Neural progenitor cell (in vitro differentiated cells): ENCODE measurements around the gene TENT4A.

ENCODE experiments used
- EZH2 ChIP-seq: fragments of 200-600 bp; sonication (generic); IDR thresholded peaks from 2 replicates; pipeline ENCODE4 v1.6.1; 2017; ENCODE audit warnings: antibody characterized with exemption, mild to moderate bottlenecking, moderate library complexity
- TF ChIP-seq, protein P1 (sequence below): fragments of 200-600 bp; sonication (generic); IDR thresholded peaks from 2 replicates; pipeline ENCODE4 v1.5.1; 2017; ENCODE audit warnings: antibody characterized with exemption, mild to moderate bottlenecking

DNA sequence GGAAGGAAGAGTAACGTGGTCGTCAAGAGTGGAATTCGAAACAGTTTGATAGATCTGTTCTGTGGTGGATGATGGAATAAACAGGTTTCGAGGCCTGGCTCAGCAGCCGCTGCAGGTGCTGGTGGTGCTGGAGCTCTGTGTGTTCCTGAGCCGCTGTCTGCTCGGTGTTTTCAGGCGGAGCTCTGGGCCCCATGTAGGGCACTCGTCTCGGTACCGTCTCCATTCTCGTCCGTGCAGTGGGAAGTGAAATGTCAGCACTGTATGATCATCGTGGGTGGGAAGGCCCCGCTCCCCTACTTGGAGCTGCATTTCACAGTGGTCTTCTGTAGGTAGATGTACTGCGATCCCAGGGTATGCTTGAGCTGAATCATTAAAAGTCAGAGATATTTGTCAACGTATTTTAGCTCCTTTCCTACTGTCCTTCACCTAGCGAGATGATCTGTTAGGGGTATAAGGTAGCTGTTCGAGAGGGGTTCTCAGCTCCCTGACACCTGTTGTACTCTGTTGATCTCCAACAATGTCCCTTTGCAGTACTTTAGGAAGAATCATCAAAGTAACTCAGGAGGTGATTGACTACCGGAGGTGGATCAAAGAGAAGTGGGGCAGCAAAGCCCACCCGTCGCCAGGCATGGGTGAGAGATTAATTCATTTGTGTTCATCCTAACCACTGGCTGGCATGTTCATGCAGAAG, 35.9 kb downstream of the TENT4A start:
- TF ChIP-seq, protein P1, sequence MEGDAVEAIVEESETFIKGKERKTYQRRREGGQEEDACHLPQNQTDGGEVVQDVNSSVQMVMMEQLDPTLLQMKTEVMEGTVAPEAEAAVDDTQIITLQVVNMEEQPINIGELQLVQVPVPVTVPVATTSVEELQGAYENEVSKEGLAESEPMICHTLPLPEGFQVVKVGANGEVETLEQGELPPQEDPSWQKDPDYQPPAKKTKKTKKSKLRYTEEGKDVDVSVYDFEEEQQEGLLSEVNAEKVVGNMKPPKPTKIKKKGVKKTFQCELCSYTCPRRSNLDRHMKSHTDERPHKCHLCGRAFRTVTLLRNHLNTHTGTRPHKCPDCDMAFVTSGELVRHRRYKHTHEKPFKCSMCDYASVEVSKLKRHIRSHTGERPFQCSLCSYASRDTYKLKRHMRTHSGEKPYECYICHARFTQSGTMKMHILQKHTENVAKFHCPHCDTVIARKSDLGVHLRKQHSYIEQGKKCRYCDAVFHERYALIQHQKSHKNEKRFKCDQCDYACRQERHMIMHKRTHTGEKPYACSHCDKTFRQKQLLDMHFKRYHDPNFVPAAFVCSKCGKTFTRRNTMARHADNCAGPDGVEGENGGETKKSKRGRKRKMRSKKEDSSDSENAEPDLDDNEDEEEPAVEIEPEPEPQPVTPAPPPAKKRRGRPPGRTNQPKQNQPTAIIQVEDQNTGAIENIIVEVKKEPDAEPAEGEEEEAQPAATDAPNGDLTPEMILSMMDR, result no peak
- TF ChIP-seq EZH2, result no peak
